GM18502 (cell line): ENCODE measurements around the gene DDX11.
"Not testable (repeated sequence)": the region's sequence is repeated elsewhere in the genome, so short reads cannot be mapped to it uniquely, and the experiment has no call there.

Source experiments
- ATAC-seq: cut with Tn5 transposase; IDR thresholded peaks from one replicate; pipeline ENCODE4 v1.9.1; 2021; ENCODE audit warnings: mild to moderate bottlenecking; ENCODE audit not compliant: unreplicated experiment, poor library complexity

Gene DDX11

GRCh38 chr12:31096251-31097065, 22.8 kb downstream of the DDX11 start:
- not testable (repeated sequence) for ATAC-seq

GRCh38 chr12:31097819-31098218, 24.2 kb downstream of the DDX11 start:
- not testable (repeated sequence) for ATAC-seq

- not testable (repeated sequence) for ATAC-seq
These were observed 24.7 kb downstream of the DDX11 start for GRCh38 chr12:31098363-31098762.

- not testable (repeated sequence) for ATAC-seq
These were observed 25.1 kb downstream of the DDX11 start for GRCh38 chr12:31098771-31099170.

- not testable (repeated sequence) for ATAC-seq
These were observed 25.8 kb downstream of the DDX11 start for GRCh38 chr12:31099434-31099833.

- not testable (repeated sequence) for ATAC-seq
These were observed 27.0 kb downstream of the DDX11 start for GRCh38 chr12:31100503-31101208.

- ATAC-seq: not testable (repeated sequence)
These were observed 28.5 kb downstream of the DDX11 start for GRCh38 chr12:31102125-31102524.

GRCh38 chr12:31102596-31102995, 28.9 kb downstream of the DDX11 start:
- not testable (repeated sequence) for ATAC-seq

- ATAC-seq: not testable (repeated sequence)
These were observed 29.9 kb downstream of the DDX11 start for GRCh38 chr12:31103561-31103975.

- not testable (repeated sequence) for ATAC-seq
These were observed 30.6 kb downstream of the DDX11 start for GRCh38 chr12:31104220-31104619.

- not testable (repeated sequence) for ATAC-seq
These were observed 31.1 kb downstream of the DDX11 start for GRCh38 chr12:31104773-31105172.

- ATAC-seq: no peak
These were observed 32.0 kb downstream of the DDX11 start for GRCh38 chr12:31105668-31106067.

- no peak for ATAC-seq
These were observed 32.6 kb downstream of the DDX11 start for GRCh38 chr12:31106101-31106803.

GRCh38 chr12:31109773-31110172, 36.1 kb downstream of the DDX11 start:
- ATAC-seq: not testable (repeated sequence)

GRCh38 chr12:31110263-31110662, 36.6 kb downstream of the DDX11 start:
- not testable (repeated sequence) for ATAC-seq

- ATAC-seq: not testable (repeated sequence)
These were observed 41.5 kb downstream of the DDX11 start for GRCh38 chr12:31115092-31115601.

GRCh38 chr12:31116846-31117202, 43.2 kb downstream of the DDX11 start:
- not testable (repeated sequence) for ATAC-seq

GRCh38 chr12:31117203-31118011, 43.7 kb downstream of the DDX11 start:
- ATAC-seq: peak; percentile 66

GRCh38 chr12:31118347-31119191, 44.9 kb downstream of the DDX11 start:
- ATAC-seq: peak; percentile 49
